Keratinocyte (primary cell): ENCODE results near the gene MAST2.

ENCODE experiments used
- CTCF ChIP-seq, 3 experiments: IDR thresholded peaks in 1 of 3; conservative IDR thresholded peaks in 1 of 3; optimal IDR thresholded peaks in 1 of 3; 2 replicates in 2 of 3; 3 replicates in 1 of 3; pipeline versions ENCODE3 to v1.5.1; 2011; ENCODE audit warnings: low read length in 3 of 3, mild to moderate bottlenecking in 3 of 3, moderate library complexity in 2 of 3, control low read depth in 1 of 3, inconsistent platforms in 1 of 3; ENCODE audit not compliant: insufficient read depth in 2 of 3; ENCODE audit errors: extremely low read depth in 1 of 3
- EZH2 ChIP-seq: IDR thresholded peaks from one replicate; pipeline ENCODE4 v1.6.1; 2012; ENCODE audit warnings: inconsistent platforms, mild to moderate bottlenecking, low read length, moderate library complexity

- TF ChIP-seq CTCF (optimal IDR thresholded peaks at IDR 0.05 in 1 of 3, IDR thresholded peaks at IDR 0.05 in 1 of 3, conservative IDR thresholded peaks at IDR 0.05 in 1 of 3; ENCODE audit: extremely low read depth in 1 of 3, insufficient read depth in 2 of 3, low read length in 3 of 3): no peak
- no peak for TF ChIP-seq EZH2
Observed at GRCh38 chr1:45879885-45880598, 76.6 kb downstream of the MAST2 start.
